Testis (tissue), 3 donors: ENCODE results near the gene ADD3. TPM values are rescaled to one million over a fixed set of nuclear protein-coding genes. Genes with fewer than 3 reads are reported as not detected.

Experiments
- DNase-seq: peaks from one replicate; pipeline ENCODE4 v3.0.0-alpha.2; 2019
- H3K27ac ChIP-seq, 2 donors: fragments of 200-600 bp; sonication (generic); one replicate each; pipeline ENCODE4 v1.5.1; 2019
- H3K27me3 ChIP-seq: fragments of 200-600 bp; sonication (generic); one replicate; pipeline ENCODE4 v1.5.1; 2019
- H3K36me3 ChIP-seq: fragments of 200-600 bp; sonication (generic); one replicate; pipeline ENCODE4 v1.5.1; 2017; ENCODE audit warnings: low read depth; ENCODE audit errors: missing control alignments
- H3K4me1 ChIP-seq: fragments of 200-600 bp; sonication (generic); one replicate; pipeline ENCODE4 v1.5.1; 2019
- H3K4me3 ChIP-seq, 2 donors: fragments of 200-600 bp; sonication (generic); one replicate each; pipeline ENCODE4 v1.5.1; 2017 to 2019
- H3K9me3 ChIP-seq: fragments of 200-600 bp; sonication (generic); one replicate; pipeline ENCODE4 v1.5.1; 2017
- CTCF ChIP-seq, 3 experiments: fragments of 450-650 bp in 2 of 3; fragments of 200-600 bp in 1 of 3; sonication (generic) in 1 of 3; IDR thresholded peaks; one replicate each; pipeline ENCODE4 v1.5.1; 2016 to 2019; ENCODE audit warnings: antibody characterized with exemption in 3 of 3, mild to moderate bottlenecking in 2 of 3, moderate library complexity in 1 of 3
- POLR2A ChIP-seq: fragments of 450-650 bp; IDR thresholded peaks from one replicate; pipeline ENCODE4 v1.6.1; 2017; ENCODE audit warnings: antibody characterized with exemption, mild to moderate bottlenecking, moderate library complexity
- WGBS, 2 donors: methylation state at CpG; one replicate each; pipeline ENCODE4 v1.1.5; 2018; 5-methylcytosine and 5-hydroxymethylcytosine counted together
- intact Hi-C: fragments of 100-400 bp; cut with DNase I; formaldehyde crosslinking; loops from one replicate; pipeline ENCODE4 v1.15.1; 2023; ENCODE audit warnings: low total_unique reads
- polyA plus RNA-seq: library from polyadenylated mRNA; stranded (reverse); fragments of 350-450 nt; fragmentation: Illumina TruSeq; extraction: RNeasy Lipid Tissue Mini Kit (QIAGEN cat#74804); gene quantifications from one replicate; pipeline ENCODE4 v1.2.3, GENCODE V29; 2014; ENCODE audit warnings: low read depth, low replicate concordance; ENCODE audit not compliant: insufficient read depth
- total RNA-seq, 2 donors: library from RNA; depleted of rRNA; stranded (reverse); fragments of >200 nt; gene quantifications; one replicate each; pipeline ENCODE4 v1.2.3, GENCODE V29; 2016

Gene ADD3
- total and polyA plus RNA-seq, 3 donors from 2014 or later, result 155 to 394 (median 240) TPM

DNA sequence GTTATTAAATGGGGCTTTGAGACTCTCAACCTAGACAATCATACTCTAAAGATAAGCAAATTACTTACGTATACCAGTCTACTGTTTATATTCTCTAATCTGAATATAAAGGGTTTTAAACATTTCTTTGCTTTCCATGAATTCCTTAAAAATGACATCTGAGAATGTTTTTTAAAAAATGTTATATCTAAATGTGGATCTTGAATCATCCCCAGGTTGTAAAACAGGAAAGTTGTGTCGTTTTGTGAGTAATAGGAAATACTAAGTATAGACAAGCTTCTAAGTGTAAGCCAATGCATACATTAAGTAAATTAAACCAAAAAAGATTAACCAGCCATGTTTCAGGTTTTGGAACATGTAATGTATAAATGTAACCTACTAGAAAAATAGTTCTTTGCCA lies 26.8 kb downstream of the ADD3 start:
- WGBS, 2 donors, result 62 to 65% methylated on average over 2 of the region's 2 CpGs
- TF ChIP-seq CTCF (IDR thresholded peaks at IDR 0.05), result no peak
- DNase-seq, result no peak
- peaks cover 21% of the 10 kb centered on the region for H3K4me1 ChIP-seq
- no peak overlapping the region for H3K27ac ChIP-seq
- no peaks in the 10 kb centered on the region for H3K27me3 ChIP-seq
- H3K36me3 ChIP-seq, result no peaks in the 10 kb centered on the region
- H3K9me3 ChIP-seq, result no peaks in the 10 kb centered on the region
- intact Hi-C loops, result no loop called here
- H3K4me3 ChIP-seq, result no peak overlapping the region

DNA sequence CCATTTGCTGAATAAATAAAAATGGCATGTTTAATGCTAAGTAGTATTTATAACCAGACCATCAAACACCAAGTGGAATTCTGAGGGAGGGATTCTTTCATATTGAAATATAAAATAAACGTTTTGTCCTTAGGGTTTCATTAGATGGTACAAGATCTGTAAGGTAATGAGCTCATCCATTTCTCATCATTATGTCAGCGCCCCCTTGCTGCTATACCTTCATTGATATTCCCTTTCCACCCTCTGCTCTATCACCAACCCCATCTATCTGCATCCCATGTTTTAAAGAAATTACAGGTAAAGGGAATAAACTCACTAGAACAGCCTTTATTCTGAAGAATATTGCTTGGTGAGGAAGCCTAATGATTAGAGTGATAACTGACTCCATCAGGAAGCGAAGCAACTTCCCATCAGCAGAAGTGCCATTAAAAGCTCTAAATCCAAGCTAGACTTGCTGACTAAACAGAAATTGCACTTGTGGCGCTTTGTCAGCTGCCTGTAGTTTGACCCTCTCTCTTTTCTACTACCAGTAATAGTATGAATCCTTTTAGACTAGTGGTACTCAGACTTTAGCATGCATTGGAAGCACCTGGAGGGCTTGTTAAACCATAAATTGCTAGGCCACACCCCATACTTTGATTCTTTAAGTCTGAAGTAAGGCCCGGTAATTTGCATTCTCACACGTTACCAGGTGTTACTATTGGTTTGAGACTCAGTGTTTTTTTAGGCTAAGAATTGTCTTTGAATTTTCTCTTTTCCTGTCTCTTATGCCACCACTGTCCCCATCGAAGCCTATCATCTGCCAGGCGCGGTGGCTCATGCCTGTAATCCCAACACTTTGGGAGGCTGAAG lies 27.5 kb downstream of the ADD3 start:
- H3K4me1 ChIP-seq, result peaks cover 21% of the 10 kb centered on the region
- no peaks in the 10 kb centered on the region for H3K36me3 ChIP-seq
- no peaks in the 10 kb centered on the region for H3K27me3 ChIP-seq
- H3K27ac ChIP-seq, result no peak overlapping the region
- no peak for DNase-seq
- no peaks in the 10 kb centered on the region for H3K9me3 ChIP-seq
- no peak overlapping the region for H3K4me3 ChIP-seq
- intact Hi-C loops, result no loop called here
- WGBS, 2 donors, result 92 to 93% methylated on average over 9 of the region's 9 CpGs
- no peak for TF ChIP-seq POLR2A
- no peak for TF ChIP-seq CTCF (IDR thresholded peaks at IDR 0.05)

DNA sequence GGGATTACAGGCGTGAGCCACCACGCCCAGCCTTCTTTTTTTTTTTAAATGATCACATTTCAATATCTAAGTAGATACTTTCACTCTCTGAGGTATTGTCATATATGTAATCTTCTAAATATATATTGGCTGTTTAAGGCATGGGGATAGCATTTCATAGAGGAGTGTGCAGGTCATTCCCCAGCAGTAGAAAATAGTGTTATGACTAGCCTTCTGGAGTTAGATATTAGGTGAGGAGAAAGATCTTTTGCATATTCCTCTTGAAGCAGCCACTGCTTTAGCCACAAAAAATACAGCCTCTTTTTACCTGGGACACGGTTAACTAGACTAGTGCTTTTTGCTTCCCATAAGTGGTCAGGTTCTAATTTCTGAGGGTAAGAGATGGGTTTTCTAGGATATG lies 28.9 kb downstream of the ADD3 start:
- intact Hi-C loops, result no loop called here
- no peak for DNase-seq
- Histone ChIP-seq H3K4me1 (peaks cover 21% of the 10 kb centered on the region), H3K27ac (no peak overlapping the region), H3K9me3 (no peaks in the 10 kb centered on the region), H3K27me3 (no peaks in the 10 kb centered on the region), H3K36me3 (no peaks in the 10 kb centered on the region), H3K4me3 (no peak overlapping the region)
- 95 to 96% methylated on average over 3 of the region's 3 CpGs for WGBS, 2 donors
- TF ChIP-seq POLR2A (no peak), CTCF (IDR thresholded peaks at IDR 0.05) (no peak)

- Histone ChIP-seq H3K4me1 (no peaks in the 10 kb centered on the region), H3K27ac (no peak overlapping the region), H3K4me3 (no peak overlapping the region), H3K27me3 (no peaks in the 10 kb centered on the region), H3K9me3 (no peaks in the 10 kb centered on the region), H3K36me3 (no peaks in the 10 kb centered on the region)
- intact Hi-C loops, result no loop called here
- DNase-seq, result no peak
- TF ChIP-seq POLR2A, result no peak
- no peak for TF ChIP-seq CTCF (IDR thresholded peaks at IDR 0.05)
These were observed 31.5 kb downstream of the ADD3 start for GRCh38 chr10:110039254-110039653.

GRCh38 chr10:110040108-110040507 lies 32.3 kb downstream of the ADD3 start:
- H3K4me3 ChIP-seq, result no peak overlapping the region
- TF ChIP-seq CTCF (IDR thresholded peaks at IDR 0.05), result no peak
- no peak for TF ChIP-seq POLR2A
- H3K36me3 ChIP-seq, result no peaks in the 10 kb centered on the region
- no peak overlapping the region for H3K27ac ChIP-seq
- intact Hi-C loops, result no loop called here
- H3K9me3 ChIP-seq, result no peaks in the 10 kb centered on the region
- no peaks in the 10 kb centered on the region for H3K4me1 ChIP-seq
- 70 to 80% methylated on average over 1 of the region's 1 CpG for WGBS, 2 donors
- DNase-seq, result no peak
- no peaks in the 10 kb centered on the region for H3K27me3 ChIP-seq
